Fibroblast of peridontal ligament (primary cell): ENCODE data around the gene TESMIN.

Experiments used
- DNase-seq: peaks from one replicate; pipeline ENCODE4 v3.0.0-alpha.2; 2010; ENCODE audit errors: extremely low read depth

Gene TESMIN, protein sequence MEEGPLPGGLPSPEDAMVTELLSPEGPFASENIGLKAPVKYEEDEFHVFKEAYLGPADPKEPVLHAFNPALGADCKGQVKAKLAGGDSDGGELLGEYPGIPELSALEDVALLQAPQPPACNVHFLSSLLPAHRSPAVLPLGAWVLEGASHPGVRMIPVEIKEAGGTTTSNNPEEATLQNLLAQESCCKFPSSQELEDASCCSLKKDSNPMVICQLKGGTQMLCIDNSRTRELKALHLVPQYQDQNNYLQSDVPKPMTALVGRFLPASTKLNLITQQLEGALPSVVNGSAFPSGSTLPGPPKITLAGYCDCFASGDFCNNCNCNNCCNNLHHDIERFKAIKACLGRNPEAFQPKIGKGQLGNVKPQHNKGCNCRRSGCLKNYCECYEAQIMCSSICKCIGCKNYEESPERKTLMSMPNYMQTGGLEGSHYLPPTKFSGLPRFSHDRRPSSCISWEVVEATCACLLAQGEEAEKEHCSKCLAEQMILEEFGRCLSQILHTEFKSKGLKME

DNA sequence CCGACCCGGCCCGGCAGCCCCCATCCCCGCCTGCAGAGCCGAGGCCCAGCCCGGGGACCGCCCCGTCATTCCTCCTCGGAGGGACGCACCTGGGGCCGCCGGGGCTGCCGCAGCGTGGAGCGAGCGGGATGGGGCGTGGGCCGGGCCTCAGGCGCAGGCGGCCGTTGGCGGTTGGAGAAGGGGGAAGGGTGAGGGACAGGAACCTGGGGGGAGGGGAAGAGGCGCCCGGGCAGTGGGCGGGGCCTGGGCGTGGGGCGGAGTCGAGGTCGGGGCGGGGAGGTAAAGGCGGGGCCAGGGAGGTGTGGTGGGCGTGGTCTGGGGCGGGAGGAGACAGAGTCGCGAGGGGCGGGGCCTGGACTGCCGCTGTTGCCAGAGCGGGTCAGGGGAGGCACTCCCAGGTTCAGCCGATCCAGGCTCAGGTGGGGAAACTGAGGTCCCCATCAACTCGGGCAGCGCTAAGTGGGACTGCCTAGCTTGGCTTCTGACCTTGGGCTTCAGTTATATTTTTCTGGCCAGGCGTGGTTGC lies at the start of gene TESMIN:
TSS of gene TESMIN (minus strand) at position 190 of the 526 bp plus-strand sequence. CDS start 860 bp downstream, outside the sequence.
- peak; percentile 8 for DNase-seq

DNA sequence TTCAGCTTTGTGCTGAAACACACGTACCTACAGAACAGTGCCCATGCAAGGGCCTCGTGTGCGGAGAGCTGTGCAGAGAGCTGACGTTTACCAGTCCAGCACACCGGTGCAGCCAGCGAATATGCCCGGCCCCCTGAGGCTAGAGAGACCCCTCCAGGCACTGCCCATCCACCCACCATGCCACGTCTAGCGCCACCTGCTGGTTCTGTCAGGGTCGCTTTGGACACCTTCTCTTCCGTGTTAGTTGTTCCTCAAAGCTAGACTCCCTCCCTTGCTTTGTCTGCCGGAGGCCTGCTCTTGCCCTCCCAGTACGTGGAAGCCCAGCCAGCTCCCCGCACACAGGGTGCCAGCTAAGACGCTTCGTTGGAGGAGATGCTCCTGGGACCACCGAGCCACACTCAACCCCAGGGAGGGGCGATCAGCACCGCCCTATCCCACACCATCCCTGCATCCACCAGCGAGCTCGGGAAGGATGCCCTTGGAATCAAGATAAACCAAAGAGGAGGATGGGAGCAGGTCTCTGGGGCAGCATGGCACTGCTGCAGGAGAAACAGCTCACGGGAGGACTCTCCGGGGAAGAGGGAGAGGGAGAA lies 47.0 kb upstream of the TESMIN start:
- no peak for DNase-seq

DNA sequence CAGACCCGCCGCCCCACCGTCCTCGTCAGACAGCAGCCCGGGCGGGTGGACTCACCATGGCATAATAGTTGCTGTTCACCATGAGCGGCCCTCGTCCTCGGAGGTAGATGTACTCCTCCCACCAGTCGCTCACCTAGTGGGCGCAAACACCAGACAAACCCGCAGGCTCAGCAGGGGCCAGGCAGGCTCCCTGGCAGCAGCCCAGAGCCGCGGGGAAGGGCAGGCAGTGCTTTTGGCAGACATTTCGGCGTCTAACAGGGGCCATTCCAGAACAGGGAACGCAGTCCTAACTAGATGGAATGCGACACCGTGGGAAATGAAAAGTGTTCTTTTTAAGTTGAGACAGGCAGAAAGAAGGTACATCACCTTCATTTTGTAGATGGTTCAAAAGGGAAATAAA lies 45.5 kb upstream of the TESMIN start:
- DNase-seq = no peak

DNA sequence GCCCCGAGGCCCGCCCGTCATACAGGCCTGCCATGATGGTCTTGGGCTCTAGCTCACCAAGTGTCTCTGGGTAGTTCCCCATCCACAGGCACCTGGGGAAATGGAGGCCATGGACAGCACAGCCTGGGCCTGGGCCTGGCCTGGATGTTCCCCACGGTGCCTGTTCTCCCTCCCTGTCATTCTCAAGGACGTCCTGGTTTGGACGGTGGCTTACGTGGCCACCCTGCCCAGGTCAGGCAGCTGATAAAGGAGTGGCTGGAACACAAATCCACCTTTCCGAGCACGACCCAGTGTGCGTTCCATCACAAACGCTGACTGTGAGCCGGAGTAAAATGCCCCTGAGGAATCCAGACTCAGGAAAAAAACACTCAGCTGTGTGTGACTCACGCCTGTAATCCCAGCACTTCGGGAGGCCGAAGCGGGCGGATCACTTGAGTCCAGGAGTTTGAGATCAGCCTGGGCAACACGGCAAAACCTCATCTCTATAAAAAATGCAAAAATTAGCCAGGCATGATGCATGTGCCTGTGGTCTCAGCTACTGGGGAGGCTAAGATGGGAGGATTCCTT lies 41.2 kb upstream of the TESMIN start:
- DNase-seq = no peak

DNA sequence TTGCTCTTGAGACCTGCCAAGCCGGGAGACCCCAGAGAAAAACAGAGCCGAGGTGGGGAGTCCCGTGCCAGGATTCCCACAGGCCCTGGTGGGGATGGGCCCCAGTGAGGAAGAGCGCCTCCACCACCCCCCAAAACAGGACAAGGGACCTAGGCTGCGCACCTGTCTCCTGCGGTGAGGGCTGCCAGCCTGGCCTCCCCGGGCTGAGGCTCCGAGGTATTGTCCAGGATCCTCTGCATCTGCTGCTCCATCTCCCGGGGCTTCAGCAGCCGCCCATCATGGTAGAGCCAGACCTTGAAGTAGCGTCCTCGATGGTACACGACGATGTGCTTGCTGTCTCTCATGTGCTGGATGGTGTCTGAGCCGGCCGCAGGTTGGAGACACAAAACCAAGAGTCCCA lies 33.3 kb upstream of the TESMIN start:
- DNase-seq = no peak

DNA sequence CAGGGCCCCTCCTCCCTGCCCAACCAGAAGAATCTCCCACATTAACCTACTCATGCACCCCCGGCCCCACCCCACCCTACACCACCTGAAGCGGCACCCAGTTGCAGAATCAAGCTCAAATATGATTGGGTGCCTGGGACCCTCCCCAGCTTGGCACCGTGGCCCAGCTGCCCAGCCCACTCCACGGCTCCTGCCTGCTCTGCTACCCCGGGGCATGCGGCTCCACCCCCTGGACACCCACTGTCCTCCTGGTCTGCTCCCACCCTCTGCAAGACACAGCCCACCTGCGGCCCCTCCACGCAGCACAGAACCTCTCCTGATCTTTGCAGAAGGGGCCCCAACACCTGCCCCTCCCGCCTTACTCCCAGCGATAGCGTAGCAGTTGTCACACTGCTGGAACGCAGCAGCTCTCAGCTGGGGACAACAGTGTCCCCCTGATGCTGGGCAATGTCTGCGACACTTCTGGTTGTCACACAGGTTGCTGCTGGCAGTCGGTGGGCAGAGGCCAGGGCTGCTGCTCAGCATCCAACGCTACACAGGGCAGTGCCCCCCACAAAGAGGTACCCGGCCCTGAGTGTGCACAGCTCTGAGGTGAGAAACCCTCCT lies 32.0 kb upstream of the TESMIN start:
- DNase-seq = no peak

DNA sequence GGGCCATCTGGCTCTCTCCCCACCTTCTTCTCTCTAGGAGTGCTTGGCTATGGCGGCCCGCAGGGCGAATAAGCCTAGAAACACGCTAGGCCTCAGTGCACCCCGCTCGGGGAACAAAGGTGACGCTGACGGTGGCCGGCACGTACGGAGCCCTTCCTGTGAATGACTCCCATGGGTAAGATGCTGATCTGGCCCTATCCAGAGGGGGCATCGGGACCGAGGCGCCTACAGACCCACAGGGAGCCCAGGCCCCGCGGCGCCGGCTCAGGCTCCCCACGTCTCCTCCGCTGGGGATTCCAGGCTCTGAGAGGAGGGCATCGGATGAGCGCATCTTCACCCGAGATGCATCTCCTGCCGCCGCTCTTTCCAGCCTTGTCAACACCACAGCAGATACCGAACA lies 31.4 kb upstream of the TESMIN start:
- no peak for DNase-seq

DNA sequence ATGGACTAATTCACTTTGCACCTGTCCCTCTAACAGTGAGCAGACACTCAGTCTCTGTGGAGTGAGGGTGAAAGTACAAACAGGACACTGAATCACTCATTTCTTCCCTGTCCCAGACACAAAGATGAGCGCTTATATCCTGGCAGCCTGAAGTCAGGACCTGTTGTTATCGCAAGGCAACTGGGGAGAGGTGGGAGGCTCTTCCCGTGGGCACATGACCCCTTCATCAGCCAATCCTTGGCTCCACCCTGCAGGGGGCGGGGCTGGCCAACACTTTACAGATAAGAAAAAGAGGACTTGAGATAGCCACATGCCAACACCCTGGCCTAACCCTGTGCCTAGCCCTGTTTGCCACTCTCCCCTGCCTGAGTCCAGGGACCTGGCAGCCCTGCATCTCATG lies 29.5 kb upstream of the TESMIN start:
- DNase-seq = no peak

DNA sequence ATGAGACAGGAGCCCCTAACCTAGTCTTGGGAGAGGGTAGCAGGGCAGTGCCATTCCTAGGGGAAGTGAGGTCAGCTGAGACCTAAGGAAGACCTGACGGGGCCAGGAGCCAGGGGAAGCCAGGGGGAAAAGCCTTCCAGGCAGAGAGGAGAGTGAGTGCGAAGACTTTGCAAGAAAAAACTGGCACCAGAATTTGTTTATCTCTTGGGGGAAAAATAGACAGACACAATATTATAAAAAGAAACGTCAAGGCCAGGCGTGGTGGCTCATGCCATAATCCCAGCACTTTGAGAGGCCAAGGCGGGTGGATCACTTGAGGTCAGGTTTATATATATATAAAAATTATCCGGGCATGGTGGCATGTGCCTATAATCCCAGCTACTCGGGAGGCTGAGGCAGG lies 26.9 kb upstream of the TESMIN start:
- no peak for DNase-seq

DNA sequence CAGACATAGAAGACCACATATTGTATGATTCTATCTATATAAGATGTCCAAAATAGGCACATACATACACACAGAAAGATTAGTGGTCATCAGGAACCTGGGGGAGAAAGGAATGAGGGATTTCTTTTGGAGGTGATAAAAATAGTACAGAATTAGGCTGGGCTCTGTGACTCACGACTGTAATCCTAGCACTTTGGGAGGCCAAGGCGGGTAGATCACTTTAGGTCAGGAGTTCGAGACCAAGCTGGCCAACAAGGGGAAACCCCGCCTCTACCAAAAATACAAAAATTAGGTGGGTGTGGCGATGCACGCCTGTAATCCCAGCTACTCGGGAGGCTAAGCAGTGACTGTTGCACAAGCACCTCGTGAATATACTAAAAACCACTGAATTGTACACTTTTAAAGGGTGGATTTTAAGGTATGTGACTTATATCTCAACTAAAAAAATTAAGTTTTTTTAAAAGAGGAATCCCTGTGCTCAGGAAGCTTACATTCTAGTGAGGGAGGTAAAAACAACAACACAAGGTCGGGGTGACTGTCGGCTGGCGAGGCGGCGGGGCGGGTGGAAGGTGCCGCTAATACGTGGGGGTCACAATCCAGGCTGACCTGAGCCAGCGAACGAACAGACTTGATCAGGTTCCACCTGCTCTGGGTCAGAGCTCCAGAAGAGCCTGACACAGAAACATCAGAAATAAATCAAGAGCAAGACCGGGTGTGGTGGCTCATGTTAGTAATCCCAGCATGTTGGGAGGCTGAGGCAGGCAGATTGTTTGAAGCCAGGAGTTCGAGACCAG lies 25.3 kb upstream of the TESMIN start:
- no peak for DNase-seq

DNA sequence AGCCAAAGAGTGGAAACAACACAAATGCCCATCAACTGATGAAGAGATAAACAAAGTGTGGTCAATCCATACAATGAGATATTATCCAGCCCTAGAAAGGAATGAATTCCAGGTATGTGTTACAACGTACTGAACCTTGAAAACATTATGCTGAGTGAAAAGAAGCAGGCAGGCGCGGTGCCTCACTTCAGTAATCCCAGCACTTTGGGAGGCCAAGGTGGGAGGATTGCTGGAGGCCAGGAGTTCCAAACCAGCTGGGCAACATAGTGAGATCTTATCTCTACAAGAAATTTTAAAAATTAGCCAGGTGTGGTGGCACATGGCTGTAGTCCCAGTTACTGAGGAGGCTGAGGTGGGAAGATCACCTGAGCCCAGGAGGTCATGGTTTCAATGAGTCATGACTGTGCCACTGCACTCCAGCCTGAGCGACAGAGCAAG lies 24.6 kb upstream of the TESMIN start:
- no peak for DNase-seq

DNA sequence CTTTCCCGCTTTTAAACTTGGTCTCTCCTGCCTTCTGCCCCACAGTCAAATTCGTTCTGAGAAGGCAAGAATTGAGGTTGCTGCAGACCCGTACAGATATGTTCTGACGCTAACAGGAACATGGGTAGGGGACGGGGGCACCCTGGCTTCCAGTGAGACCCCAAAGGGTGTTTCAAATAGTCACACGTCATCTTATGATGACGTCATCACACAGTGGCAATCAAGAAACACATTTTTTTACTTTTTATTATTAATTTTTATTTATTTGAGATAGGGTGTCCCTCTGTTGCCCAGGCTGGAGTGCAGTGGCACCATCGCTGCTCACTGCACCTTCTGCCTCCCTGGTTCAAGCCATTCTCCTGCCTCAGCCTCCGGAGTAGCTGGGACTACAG lies 22.9 kb upstream of the TESMIN start:
- no peak for DNase-seq

DNA sequence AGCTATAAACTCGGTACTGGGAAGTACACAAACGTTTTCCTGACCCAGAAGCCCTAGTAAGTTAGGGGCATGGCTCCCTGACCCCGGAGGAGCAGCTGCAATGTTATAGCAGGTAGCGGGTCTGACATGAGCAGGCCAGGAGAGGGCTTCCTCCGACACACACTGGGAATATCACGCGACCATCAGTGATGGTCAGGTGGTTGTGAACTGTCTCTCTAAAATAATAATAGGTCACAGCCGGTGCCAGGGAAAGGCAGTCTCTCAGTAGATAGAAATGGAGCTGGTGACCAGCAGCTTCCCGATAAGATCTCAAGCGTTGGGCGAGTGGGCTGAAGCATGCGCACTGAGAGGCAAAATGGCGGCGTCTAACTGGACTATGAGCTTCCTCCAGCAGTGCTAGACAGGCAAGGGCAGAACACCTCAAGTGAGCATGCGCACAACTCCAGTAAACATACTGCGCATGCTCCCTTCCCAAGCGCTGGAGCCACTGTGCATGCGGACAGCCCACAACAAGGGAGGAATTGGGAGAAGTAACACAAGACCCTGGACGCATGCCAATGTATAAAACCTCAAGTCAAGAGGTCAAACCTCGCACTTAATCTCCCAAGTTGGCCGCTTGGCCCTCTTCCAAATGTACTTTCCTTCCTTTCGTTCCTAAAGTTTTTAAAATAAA lies 22.3 kb upstream of the TESMIN start:
- DNase-seq = no peak

DNA sequence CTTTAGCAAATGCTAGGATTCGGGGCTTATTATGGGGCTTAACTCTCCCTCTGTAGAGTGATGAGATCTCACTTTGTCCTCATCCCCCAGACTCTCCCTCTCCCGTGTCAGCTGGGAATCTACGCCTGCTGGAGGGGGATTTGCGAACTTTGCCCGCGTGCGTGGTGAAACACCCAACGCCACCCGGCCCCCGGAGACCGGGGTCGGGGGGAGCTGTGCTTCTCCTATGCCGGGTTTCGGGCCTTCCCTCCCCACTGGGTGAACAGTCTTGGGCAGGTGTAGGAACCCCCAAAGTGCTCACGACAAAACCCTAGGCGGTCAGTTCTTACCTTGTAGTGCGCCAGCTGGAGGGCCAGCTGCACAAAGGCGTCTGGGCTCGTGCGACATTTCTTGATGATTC lies 21.6 kb upstream of the TESMIN start:
- no peak for DNase-seq

DNA sequence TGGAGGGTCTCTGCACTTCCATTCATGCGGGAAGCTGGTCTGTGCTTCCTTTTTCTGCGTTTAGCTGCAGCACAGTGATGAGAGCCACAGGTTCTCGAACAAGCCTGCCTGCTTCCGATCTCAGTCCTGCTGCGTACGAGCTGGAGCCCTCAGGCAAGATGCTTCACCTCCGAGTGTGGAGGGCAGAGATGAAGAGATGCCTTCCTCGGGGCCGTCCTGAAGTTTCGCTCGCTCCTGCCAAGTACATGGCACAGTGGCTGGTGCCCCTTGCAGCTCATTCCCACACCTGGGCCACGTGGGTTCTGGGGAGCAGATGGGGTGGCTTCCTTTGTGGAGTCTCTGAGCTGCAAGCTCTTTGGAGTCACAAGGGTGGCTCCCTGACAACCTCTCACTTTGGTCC lies 19.5 kb upstream of the TESMIN start:
- DNase-seq = no peak

DNA sequence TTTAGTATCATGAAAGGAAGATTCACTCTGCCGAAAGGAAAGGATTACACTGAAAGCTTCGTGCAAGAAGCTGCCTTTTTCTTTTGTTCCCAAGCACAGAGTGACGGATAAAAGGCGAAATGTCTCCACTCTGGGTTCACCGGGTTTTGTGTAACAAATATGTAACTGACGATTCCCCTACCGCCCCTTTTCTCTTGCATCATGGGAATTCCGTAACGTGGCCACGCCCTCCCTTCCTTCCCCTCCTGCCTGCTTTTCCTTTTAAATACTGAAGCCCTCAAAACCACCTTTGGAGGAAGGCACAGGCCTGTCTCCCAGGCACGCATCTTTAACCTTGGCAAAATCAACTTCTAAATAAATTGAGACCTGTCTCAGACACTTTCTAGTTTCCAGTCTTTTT lies 16.4 kb upstream of the TESMIN start:
- no peak for DNase-seq

DNA sequence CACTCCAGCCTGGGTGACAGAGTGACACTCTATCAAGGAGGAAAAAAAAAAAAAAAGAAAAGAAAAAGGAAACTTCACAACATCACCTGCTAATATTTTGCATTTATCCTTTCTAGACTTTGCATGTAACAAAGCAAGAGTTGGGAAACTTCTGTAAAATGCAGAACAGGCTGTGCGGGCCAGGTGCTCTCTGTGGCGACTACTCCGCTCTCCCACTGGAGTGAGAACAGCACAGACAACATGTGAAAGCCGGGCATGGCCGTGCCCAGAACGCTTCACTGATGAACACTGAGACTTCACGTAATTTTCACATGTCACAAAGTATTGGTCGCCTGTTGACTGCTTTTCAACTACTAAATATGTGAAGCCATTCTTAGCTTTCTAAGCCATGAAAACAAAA lies 15.5 kb upstream of the TESMIN start:
- no peak for DNase-seq

DNA sequence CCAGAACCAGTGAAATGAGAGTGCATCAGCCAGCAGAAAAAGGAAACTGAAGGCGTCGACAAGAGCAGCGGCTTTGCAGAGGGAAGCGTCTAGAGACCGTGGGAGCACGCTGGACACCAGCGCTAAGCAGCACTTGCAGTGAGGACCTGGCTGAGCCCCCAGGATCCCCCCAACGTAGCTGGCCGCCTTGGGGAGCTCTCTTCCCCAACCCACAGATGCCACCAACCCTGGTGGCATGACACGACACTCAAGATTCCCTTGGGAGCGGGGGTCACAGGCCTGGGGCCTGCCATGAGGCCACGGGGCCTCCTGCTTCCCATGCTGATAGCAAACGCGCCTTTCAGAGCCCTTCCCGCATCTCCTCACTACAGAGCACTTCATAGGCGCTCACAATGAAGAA lies 13.4 kb upstream of the TESMIN start:
- DNase-seq = no peak

DNA sequence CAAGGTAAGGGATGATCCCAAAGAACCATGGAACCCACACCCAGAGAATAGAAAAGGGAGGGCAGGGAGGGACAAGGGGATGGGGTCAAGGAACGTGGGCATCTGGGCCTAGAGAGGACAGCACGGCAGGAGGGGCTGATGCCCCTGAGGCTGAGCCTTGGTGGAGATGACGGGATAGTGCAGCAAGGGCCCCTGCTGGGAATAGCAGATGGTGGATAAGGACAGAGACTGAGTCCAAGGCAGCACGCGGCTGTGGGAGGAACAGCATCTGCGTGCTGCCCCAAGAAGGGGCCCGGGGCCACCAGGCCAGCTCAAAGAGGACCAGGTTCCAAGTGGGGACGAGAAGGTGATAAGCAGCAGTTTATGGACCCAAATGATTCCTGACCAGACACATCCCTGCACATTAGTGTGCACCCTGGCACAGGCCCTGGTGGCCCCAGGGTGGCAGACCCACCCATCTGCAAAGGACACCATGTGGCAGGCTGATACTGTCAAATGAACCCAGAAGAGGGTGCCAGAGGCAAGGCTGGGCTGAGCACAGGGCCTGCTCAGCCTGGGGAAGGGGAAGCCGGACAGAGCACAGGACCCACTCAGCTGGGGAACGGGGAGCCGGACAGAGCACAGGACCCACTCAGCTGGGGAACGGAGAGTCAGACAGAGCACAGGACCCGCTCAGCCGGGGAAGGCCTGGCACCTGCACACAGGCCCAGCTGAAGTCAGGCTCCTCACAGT lies 12.8 kb upstream of the TESMIN start:
- no peak for DNase-seq

DNA sequence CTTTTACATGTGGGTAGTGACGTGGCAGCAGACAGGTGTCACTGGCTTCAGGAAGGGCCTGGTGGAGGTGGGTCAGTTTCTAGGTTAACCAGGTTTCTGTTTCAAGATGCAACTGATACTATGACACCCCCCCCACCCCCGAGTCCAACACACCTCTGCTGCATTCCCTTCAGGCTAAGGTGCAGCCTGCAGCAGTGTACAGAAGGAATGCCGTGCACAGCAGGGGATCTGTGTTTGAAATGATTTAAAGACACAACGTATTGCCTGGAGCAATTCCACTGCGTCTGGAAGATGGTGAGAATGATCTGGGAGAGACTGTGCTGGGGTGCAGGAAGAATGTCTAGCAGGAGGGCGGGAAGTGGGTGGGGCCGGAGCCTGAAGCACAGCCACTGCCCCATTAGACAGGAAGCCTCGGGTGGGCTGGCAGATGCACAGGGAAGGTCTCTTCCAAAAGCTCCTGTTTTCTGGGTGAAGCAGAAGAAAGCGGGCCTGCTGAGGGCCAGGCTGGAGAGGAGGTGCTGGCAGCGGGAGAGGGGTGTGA lies 11.9 kb upstream of the TESMIN start:
- no peak for DNase-seq
